GM12801 (cell line): ENCODE results near the gene PHAX.

Experiments
- CTCF ChIP-seq: IDR thresholded peaks from one replicate; pipeline ENCODE4 v1.5.1; 2011; ENCODE audit warnings: control low read depth; ENCODE audit not compliant: insufficient read length; ENCODE audit errors: extremely low read depth

PHAX gene

DNA sequence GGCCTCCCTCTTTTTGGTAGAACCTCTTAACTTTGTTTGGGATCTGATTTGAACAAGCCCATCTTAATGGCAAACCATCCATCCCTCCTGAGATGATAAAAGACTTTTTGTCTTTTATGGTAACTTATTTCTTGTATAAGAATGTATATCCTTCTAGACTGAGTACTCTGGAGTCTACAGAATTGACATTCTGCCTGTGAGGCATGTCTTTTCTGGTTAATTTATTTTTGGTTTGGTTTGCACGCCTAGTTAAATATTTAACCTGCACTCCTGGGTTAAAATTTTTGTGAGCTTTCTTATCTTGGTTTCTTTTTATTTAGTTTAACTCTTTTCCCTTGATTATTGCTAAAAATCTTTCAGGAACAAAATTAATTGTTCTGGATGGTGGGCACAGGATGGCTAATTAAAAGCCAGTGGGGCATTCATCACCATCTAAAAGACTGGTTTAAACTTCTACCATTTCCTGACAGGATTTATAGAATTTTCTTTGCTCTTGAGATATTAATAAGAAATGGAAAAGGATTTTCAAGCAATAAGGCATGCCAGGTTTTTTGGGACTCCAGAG is 50.3 kb downstream of the PHAX start:
- no peak for TF ChIP-seq CTCF

DNA sequence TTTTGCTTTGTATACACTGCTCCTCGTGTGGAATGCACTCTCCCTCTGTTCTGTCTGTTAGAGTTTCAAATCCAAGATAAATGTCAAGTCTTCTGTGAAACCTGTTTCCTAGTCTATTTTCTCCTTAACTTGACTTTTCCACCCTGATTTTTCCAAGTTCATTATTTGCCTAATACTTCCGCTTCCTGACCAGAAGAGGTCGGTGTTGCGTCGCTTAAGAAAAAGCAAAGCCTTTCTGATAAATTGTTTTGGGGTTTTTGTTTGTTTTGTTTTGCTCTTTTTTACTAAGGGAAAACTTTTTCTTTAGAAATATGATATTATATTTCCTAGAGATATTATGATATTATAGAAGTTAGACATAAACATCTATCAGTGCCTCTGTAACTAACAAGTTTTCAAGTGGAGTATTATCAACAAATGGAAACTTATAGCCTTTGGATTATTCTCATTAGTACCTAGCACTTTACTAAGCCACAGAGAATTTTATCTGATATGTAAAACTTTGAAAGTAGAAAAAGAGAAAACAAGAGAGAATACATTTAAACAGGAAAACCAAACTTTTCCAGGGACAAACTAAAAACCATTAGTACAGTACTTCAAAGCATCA is 55.8 kb downstream of the PHAX start:
- TF ChIP-seq CTCF: peak; percentile 59

DNA sequence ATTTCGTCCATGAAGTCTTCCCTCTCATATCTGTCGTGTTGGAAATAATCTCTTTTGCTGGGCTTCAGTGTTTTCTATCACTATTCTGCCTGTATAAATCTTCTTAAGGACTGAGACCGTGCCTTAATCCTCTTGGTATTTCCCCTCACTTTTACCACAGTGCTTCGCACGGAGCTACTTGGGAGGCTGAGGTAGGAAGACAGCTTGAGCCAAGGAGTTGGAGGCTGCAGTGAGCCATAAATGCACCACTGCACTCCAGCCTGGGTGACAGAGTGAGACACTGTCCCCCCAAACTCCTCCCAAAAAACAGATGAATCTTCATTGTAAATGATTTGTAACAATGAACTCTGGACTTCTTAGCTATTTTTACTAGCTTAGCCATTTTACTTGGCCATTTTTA is 57.8 kb downstream of the PHAX start:
- no peak for TF ChIP-seq CTCF

- no peak for TF ChIP-seq CTCF
Observed at GRCh38 chr5:126659805-126660482, 59.2 kb downstream of the PHAX start.

- no peak for TF ChIP-seq CTCF
Observed at GRCh38 chr5:126664586-126664985, 63.8 kb downstream of the PHAX start.

DNA sequence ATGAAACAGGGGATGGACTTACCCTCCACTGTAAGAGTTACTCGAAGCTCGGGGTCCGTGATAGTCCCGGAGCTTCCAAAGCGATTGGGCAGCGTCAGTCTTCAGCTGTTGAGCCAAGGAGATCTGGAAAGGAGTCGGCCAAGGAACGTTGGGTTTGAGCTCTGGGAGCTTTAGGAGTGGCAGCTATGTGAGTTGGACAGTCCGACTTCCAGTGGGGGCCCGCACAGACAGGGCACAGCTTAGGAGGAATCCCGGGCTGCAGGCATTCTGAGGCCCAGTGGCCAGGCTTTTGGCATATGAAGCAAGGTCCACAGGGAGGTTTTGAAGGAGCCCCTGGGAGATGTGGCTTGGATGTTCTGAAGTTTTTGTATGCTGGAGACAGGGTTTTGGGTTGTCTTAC is 72.7 kb downstream of the PHAX start:
- TF ChIP-seq CTCF: no peak

- no peak for TF ChIP-seq CTCF
Observed at GRCh38 chr5:126674145-126674544, 73.4 kb downstream of the PHAX start.
